GM21390 (cell line): Measurements from ENCODE around the gene FOXF2.

Source experiments
- ATAC-seq: cut with Tn5 transposase; IDR thresholded peaks from one replicate; pipeline ENCODE4 v1.9.1; 2021; ENCODE audit not compliant: unreplicated experiment

The FOXF2 gene

DNA sequence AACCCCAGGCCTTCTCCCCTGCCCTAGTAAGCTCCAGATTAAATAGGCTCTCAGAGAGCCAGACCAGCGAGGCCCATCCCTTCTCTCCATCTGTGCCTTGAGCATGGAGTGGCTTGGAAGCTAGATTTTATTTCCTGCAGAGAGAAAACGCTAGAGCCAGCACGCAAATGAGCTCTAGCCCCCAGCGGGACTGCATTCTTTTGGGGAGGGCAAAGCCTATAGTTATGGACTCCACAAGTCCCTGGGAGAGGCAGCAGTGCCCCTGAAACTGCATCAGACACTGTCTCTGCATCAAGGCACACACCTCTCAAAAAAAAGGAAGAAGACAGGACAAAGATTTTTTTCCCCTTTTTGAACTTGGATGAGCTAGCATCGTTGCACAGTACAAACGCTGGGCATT is 15.8 kb downstream of the FOXF2 start:
- ATAC-seq, result no peak

DNA sequence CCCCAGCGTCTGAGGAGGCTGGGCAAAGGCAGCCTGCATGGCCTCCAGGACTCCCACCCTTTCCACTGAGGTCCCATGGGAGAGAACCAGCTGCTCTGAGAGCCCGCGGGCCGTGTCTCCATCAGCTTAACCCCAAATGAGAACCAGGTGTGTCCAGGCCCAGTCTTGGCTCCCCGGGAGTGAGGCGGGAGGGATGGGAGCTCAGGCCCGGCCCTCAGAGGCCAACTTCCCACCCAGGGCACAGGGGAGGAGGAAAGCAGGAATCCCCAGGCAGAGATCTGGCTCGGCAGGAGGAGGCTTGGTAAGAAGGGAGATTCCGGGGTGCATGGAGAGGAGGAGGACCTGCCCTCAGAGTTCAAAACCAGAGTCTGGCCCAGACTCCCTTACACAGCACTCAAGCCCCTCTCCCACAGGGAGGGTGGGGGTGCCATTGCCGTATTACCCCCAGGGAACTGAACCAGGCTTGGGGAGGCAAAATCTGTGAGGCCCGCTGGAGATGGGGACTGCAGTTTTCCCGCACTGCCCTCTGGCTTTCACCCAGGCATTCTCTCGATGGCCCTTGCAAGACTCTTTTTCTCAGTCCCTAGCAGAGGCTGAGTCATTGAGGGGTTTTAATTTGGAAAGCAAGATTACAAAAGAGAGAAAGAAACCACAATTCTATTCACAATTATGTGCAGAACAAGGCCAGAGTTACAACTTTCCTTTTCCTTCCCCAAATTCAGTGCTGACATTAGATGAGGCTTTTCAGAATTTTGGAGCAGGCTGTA is 17.1 kb downstream of the FOXF2 start:
- no peak for ATAC-seq

DNA sequence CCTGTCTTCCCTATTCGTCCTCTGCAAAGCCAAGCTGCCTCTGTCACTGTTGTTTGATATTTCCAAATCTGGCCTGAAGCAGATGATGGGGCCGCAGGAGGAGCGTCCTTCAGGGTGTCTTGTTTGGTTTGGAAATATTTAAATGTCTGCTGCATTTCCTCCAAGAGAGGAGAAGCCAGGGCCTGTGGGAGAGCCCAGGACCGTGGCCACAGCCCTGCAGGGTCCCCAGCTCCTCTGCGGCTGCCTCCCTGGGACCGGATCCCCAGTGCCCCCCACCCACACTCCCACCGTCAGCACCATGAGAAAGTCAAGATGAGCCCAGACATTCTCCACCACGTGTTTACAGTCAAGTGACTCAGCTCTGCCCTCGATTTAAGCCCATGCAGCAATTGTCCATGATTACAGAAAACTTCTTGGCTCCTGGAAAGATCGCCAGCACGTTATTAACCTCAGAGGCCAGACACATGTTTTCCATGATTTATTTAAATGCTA is 18.2 kb downstream of the FOXF2 start:
- no peak for ATAC-seq

DNA sequence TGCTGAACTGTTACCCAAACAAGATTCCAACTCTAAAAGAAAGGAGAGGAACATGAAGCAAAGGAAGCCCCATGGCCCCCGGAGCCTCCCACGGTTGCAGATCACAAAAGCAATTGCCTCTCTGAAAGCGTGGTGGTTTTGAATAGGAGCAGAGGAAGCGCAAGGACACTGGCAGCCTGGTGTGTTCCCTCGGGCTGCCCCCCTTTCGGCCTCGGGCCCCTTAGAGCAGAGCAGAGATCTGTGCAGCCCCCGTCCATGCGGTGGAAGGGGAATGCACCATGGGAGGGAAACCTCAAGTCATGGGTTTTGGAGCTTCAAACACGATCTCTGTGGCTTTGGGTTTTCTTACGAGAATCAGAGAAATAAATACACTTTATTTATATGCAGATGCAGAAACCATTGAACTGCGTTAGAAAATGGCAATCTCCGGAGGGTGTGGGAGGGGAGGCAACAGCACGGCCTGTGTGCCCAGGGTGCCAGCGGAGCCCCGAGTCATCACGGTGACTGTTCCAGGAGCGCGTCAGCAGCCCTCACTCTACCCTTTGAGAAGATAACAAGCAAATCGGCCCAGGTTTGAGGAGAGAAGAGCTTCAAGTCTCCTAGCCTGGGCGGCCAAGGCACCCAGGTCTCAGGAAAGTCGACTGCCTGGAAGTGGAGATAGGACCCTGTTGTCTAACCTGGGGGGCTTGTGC is 20.5 kb downstream of the FOXF2 start:
- ATAC-seq, result no peak

DNA sequence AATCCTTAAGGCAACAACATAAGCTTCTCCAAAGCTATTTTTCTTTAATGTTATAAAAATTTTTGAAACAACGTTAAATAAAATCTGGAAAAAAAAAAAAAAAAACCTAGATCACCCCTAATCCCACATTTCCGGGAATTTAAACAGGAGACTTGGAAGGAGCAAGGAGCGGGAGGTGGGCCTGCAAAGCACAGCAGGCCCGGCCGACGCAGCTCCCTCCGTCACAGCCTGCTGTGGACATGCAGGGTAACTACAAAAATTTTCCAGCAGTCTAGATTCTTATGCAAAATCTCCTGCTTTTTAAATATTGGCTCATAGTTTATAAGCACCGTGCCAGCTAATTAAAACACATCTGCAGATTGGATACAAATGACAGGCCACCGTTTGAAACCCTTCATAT is 23.5 kb downstream of the FOXF2 start:
- ATAC-seq, result no peak

DNA sequence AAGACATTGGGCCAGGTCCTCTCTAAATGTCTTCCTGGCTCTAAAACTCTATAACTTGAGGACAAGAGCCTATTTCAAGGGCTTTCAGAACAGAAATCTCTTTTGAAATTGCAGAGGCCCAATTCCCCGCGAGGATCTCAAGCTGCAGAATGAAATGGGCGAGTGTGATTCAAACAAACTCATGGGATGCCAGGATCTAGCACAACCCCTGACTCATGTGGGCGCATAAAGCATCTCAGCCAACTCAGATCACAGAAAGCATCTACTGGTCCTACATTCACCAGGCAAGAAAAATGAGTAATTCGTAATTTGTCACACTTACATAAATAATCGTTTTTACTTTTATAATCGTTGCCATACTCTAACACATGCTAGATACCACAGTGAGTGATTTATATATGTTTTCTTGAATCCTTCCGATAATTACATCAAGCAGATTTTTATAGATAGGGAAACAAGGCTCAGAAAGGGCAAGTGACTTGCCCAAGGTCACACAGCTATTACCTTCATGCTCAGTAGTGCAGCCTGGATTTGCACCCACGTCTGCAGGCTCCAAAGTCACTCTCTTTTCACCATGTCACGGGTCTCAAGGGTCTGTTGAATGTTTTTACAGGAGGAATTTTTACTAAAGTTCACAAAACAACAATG is 26.2 kb downstream of the FOXF2 start:
- no peak for ATAC-seq

DNA sequence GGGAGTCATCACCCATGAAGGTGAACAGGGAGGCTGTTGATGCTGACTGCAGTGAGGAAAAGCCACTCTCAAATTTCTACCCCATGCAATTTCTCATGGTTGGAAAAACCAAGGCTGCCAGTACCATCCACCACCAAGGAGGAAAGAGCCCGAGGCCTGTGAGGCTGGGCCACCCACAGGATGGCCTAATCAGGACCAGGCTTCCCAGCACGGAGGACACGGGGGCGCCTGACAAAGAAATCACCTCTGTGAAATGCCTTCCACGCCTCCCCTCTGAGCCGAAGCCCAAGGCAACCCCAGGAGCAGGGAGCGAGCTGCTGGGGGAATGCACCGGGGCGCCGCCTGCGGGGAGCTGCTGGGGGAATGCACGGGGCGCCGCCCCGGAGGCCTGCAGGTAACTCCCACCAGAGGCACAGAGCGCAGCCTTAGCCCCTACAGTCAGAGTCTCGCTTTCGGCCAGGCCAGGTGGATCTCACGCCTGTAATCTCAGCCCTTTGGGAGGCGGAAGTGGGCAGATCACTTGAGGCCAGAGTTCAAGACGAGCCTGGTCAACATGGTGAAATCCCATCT is 26.9 kb downstream of the FOXF2 start:
- no peak for ATAC-seq

DNA sequence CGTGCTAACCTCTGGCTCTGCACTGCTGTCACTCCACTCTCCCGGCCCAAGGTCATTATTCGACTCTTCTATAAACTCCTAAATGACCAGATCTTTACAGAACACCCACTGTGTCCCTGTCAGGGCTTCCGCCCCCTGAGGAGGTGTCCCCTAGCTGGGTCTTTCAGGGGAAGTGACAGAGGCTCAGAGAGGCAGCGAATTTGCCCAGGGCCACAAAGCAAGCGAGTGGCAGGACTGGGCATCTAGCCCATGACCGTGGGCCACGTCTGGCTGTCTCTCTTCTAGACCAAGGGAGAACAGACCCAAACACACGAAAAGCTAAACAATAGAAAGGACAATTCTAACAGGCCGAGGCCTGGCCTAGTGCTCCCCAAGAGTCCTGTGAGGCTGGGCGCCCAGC is 27.4 kb downstream of the FOXF2 start:
- no peak for ATAC-seq

DNA sequence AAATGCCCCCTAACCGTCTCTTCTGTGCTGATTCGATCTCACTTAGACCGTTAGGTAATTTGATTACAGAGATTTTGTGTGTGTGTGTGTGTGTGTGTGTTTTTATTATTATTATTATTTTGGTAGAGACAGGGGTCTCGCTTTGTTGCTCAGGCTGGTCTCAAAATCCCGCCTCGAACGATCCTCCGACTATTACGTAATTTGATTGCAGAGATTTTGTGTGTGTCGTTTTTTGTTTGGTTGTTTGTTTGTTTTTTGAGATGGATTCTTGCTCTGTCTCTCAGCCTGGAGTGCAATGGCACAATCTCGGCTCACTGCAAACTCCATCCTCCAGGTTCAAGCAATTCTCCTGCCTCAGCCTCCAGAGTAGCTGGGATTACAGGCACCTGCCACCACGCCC is 28.3 kb downstream of the FOXF2 start:
- no peak for ATAC-seq

DNA sequence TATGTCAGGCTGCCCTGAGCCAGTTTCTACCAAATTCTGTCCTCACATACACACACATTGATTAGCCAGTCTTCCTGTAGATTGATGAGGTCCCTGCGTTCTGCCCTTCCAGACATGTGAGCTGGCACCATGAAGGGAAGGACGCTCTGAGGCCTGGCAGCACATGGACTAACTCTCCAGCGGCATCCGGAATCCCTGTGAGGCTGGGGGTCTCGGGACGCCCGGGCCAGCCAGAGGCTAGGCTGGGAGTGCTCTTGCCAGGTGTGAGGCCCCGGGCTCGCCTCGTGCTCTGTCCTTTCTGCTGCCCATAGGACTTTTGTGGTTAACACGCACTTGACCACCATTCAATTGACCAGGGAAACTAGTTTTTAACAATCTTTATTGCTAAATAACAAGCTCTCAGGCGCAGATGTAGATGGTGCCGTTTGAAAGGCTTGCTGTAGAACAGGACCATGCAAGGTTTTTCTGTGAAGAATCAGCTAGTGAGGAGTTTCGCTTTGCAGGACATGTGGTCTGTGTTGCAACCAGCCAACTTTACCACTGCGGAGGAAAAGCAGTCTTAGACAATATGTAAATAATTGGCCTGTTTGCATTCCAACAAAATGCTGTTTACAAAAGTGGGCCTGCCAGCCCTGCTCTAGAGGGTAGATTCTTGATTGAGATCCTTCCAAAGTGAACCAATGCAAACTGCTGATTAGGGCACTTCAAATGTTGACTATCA is 29.3 kb downstream of the FOXF2 start:
- no peak for ATAC-seq

DNA sequence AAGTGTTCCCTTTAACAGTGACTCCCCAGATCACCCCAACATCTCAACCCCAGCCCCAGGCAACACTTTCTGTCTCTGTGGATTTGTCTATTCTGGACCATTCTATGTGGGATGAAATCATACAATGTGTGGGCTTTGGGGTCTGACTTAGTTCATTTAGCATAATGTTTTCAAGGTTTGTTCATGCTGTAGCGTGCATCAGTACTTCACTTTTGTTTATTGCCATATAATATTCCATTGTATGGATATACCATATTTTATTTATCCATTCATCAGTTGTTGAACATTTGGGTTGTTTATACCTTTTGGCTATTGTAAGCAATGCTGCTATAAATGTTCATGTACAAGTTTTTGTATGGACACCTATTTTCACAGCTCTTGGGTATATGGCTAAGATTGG is 31.0 kb downstream of the FOXF2 start:
- no peak for ATAC-seq

DNA sequence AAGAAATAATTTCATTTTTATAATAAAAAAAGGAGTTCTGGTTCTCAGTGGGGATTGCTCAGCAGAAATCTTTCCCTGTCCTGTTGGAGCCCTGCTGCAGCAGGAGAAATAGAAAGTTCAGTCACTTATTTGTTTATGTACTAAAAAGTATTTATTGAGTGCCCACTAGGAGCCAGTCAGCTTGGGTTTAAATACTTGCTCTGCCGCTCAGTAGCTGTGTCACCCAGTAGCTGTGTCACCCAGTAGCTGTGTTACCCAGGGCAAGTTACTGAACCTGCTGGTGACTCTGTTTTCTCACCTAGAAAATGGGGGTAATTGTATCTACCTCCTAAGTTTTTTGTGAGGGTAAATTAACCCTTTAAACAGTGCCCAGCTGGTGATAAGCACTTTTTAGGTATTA is 32.9 kb downstream of the FOXF2 start:
- no peak for ATAC-seq

DNA sequence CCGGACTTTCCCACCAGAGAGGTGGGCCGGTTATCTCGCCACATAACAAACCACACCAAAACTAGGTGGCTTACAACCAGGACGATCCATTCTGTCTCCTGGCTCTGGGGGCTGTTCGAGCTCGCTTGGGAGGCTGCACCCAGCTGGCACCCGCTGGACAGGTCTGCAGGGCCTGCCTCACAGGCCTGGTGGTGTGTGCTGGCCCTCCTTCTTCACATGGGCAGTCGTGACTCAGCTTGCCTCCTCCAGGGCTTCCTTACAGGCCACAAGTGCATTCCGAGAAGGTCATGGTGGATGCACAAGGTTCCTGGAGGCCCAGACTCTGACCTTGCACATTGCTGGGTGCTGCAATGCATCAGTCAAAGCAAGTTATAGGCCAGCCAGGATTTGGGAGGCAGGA is 34.2 kb downstream of the FOXF2 start:
- ATAC-seq, result no peak

DNA sequence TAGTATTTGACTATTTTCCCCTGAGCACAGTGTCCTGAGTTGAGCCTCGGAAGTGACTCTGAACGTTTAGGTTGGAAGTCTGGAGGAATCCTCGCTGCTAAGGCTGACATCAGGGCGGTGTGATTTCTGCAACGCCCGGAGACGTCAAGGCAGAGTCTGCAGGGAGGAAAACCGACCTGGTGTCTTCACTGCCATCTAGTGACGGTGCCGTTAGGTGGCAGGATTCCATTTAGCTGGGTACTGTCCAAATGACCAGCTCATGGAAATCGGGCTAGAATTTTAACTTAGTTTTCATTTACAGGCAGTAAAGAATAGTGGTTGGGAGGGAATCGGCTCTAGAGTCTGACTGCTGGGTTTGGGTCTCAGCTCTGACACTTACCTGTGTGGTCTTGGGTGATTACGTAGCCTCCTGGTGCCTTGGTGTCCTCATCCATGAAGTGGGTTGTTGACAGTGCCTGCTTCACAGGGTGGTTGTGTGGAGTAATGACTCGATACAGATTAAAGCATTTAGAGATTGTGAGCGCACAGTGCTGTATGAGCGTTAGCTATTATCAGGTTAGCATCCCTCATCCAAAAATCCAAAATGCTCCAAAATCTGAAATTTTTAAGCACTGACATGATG is 35.0 kb downstream of the FOXF2 start:
- no peak for ATAC-seq

DNA sequence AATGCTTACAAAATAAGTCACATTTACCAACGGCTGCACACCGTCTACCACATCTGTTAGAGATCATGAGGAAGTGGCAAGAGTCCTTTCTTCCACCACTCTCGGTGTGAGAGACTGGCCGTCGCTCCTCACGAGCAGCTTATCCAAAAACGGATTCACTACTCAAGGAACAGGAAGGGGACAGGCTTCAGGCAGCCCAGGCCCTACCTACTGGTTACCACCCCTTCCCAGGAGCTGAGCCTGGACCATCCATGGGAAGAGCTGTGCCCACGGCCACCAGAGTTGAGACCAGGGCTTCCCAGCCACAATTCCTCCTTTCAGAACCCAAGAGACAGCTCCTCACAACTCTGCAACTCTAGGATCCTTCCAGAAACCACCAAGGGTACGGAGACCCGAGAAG is 37.0 kb downstream of the FOXF2 start:
- no peak for ATAC-seq

DNA sequence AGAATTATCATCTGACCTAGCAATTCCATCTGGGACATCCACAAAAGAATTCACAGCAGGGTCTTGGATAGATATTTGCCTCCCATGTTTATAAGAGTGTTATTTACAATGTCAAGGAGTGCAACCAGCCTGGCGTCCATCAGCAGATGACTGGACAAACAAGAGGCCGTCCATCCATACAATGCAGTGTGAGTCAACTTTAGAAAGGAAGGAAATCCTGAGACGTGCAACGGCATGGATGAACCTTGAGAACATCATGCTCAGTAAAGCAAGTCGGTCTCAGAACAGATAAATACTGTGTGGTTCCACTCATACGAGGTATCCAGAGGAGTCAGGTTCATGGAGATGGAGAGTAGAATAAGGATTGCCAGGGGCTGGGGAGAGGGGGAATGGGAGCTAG is 46.4 kb downstream of the FOXF2 start:
- ATAC-seq, result no peak

DNA sequence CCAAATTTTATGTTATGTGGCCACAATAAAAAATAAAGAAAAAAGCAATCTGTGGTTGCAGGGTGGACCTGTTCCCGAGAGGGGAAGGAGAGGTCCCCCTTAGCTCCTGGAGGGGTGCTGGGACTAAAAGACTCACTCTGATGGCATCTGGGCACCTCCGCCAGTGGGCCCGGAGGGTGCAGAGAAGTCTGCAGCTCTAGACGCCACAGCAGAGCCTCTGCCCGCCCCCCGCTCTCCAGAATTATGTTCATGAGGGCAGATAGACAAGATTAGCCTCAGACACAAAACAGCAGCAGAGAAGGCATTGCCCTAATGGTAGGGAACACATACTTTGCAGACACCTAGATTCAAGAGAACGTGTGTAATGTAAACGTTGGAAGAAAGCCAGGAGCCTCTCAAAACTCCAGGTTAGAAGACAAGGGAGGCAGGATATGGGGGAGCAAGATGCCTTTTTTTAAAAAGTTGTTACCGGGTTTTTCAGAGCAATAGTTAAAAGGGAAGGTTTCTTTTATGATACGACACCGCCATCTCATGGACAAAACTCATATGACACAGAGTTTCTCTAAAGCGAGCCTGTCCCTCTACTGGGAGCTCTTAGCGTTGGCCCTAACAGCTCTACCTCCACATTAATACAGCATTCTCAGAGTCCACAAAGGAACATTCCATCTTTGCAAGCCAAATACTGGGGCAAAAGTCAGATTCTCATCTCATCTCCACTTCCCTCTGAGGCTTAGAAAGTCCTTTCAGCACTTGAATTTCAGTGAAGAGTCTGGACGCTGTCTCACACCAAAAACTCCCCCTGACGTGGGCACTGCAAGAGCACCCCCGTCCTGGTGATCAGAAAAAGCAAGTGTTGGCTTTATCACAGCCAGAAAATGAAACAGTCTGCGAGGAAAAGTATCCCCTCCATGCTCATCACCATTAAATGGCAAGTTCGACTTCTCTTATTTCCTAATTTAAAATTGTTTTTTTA is 47.2 kb downstream of the FOXF2 start:
- no peak for ATAC-seq

DNA sequence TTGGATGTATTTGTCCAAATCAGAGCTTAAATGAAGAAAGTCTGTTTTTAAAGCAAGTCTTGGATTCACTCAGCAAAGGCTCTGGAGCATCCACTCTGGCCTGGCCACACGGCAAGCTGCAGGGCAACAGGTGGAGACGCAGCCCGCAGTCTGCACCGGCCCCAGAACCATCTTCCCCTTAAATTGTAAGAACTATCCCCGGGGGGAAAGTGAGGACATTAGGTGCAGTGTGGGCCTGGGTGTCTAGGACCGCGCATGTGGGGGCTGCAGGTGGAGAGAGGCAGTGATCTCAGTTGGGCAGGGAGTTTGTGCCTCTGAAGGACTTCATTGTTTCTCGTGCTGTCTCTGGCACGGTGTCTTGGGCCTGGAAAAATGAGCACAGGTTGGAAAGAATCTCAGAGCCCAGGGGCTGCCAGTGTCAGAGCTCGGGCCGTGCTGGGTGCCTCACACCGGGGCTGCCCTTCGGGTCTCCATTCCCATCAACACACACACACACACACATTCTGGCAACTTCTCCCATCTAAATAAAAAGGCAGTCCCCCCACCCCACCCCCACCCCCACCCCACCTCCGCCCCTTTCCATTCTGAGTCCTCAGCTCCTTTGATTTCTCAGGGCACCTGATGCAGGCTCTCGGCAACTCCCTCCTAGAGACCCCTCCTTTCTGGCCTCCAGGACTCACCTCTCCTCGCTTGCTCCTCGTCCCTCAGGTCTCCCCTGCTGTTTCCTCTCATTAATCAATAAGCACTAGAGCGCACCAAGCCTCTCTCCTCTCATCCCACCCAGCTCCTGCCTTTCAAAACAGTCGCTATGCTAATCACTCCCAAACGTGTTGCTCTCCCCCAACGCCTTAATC is 48.4 kb downstream of the FOXF2 start:
- no peak for ATAC-seq

DNA sequence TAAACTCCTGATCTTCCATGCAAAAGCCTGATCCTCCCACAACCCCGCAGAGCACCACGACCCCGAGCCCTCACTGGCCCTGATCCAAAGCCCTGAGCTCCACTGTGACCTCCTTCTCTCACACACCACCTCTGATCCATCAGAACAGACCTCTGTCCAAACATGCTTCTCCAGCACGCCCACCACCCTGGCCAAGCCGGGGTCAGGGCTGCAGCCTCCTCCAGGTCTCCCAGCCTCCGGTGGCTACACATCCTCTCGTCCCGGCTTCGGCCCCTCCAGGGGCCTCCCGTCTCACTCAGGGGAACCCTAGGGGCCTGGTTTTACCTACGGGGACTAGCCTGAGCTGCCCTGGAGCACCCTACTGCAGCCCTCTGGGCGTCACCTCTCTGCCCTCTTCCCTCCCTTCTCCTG is 49.1 kb downstream of the FOXF2 start:
- no peak for ATAC-seq
